SK-N-SH (cell line): ENCODE data around the gene JPH3. TPM values are rescaled to one million over a fixed set of nuclear protein-coding genes. Genes with fewer than 3 reads are reported as not detected.

Experiments used
- CTCF ChIA-PET: fragments of 300-600, 350-600 bp; formaldehyde crosslinking; extraction: SDS; loops from one replicate; lab custom pipeline; 2021; lab: Yijun Ruan, JAX
- POLR2A ChIA-PET: fragments of 350-600 bp; sonication (Branson Sonifier 250); formaldehyde crosslinking; extraction: SDS; loops from one replicate; lab custom pipeline; 2020; ENCODE audit warnings: antibody characterized with exemption, inconsistent platforms; lab: Yijun Ruan, JAX
- DNase-seq: peaks from one replicate; pipeline ENCODE4 v3.0.0; 2012
- H2AFZ ChIP-seq: fragments of 200-600 bp; sonication (generic); 2 replicates; pipeline ENCODE4 v1.8.1; 2016; ENCODE audit warnings: antibody characterized with exemption, mild to moderate bottlenecking, low read depth
- H3F3A ChIP-seq: fragments of 200-600 bp; sonication (generic); replicated peaks from 2 replicates; pipeline ENCODE3; 2016; ENCODE audit warnings: antibody characterized with exemption, mild to moderate bottlenecking; ENCODE audit not compliant: insufficient read depth
- H3K27ac ChIP-seq, 2 experiments: fragments of 200-500 bp in 1 of 2; fragments of 200-600 bp in 1 of 2; sonication (Bioruptor generic) in 1 of 2; sonication (generic), shearing (Covaris generic) in 1 of 2; 2 replicates each; pipeline versions ENCODE4 v1.5.1 to v1.6.1; 2014 to 2016; ENCODE audit warnings: low read depth in 2 of 2, inconsistent platforms in 1 of 2, low read length in 1 of 2, mild to moderate bottlenecking in 1 of 2, mixed read lengths in 1 of 2
- H3K27me3 ChIP-seq: fragments of 200-600 bp; sonication (generic), shearing (Covaris generic); 2 replicates; pipeline ENCODE4 v1.6.1; 2016; ENCODE audit warnings: mixed run types; ENCODE audit not compliant: insufficient read depth
- H3K36me3 ChIP-seq, 2 experiments: fragments of 200-500 bp in 1 of 2; fragments of 200-600 bp in 1 of 2; sonication (Bioruptor generic) in 1 of 2; sonication (generic) in 1 of 2; replicated peaks in 1 of 2; 2 replicates each; pipeline versions ENCODE3 to v1.5.1; 2014 to 2016; ENCODE audit warnings: low read length in 1 of 2, mild to moderate bottlenecking in 1 of 2; ENCODE audit not compliant: insufficient read depth in 2 of 2, control insufficient read depth in 1 of 2
- H3K4me1 ChIP-seq, 2 experiments: fragments of 200-500 bp in 1 of 2; fragments of 200-600 bp in 1 of 2; sonication (Bioruptor generic) in 1 of 2; sonication (generic), shearing (Covaris generic) in 1 of 2; 2 replicates each; pipeline versions ENCODE4 v1.5.1 to v1.6.1; 2014 to 2016; ENCODE audit warnings: low read depth in 1 of 2, low read length in 1 of 2, mixed run types in 1 of 2; ENCODE audit not compliant: insufficient read depth in 2 of 2, control insufficient read depth in 1 of 2
- H3K4me2 ChIP-seq: fragments of 200-600 bp; sonication (generic), shearing (Covaris generic); 2 replicates; pipeline ENCODE4 v1.6.1; 2017; ENCODE audit warnings: mixed run types
- H3K4me3 ChIP-seq, 2 experiments: fragments of 200-500 bp in 1 of 2; fragments of 200-600 bp in 1 of 2; sonication (Bioruptor generic) in 1 of 2; sonication (generic), shearing (Covaris generic) in 1 of 2; 2 replicates each; pipeline versions ENCODE4 v1.5.1 to v1.8.1; 2014 to 2016; ENCODE audit warnings: low read depth in 2 of 2, inconsistent platforms in 1 of 2, low read length in 1 of 2, mild to moderate bottlenecking in 1 of 2, mixed read lengths in 1 of 2, moderate library complexity in 1 of 2
- H3K79me2 ChIP-seq: fragments of 200-600 bp; sonication (generic); 2 replicates; pipeline ENCODE4 v1.8.1; 2017; ENCODE audit warnings: mild to moderate bottlenecking; ENCODE audit not compliant: insufficient read depth
- H3K9ac ChIP-seq: fragments of 200-600 bp; sonication (generic); 2 replicates; pipeline ENCODE4 v1.6.1; 2017; ENCODE audit warnings: mixed run types
- H3K9me2 ChIP-seq: fragments of 200-600 bp; sonication (generic); 2 replicates; pipeline ENCODE4 v1.6.1; 2017; ENCODE audit warnings: mixed run types
- H3K9me3 ChIP-seq: fragments of 200-600 bp; sonication (generic); 2 replicates; pipeline ENCODE4 v1.6.1; 2017; ENCODE audit warnings: mixed run types, mild to moderate bottlenecking, moderate library complexity
- H4K20me1 ChIP-seq: fragments of 200-600 bp; sonication (generic); 2 replicates; pipeline ENCODE4 v1.6.1; 2017; ENCODE audit warnings: mild to moderate bottlenecking, mixed run types; ENCODE audit not compliant: insufficient read depth
- CHD2 ChIP-seq: fragments of 150-350 bp; IDR thresholded peaks from 2 replicates; pipeline ENCODE4 v1.6.1; 2018; ENCODE audit warnings: low read length; ENCODE audit not compliant: partially characterized antibody
- CTCF ChIP-seq: fragments of 200-600 bp; sonication (generic); IDR thresholded peaks from 2 replicates; pipeline ENCODE4 v1.6.1; 2017; ENCODE audit warnings: antibody characterized with exemption, mild to moderate bottlenecking, moderate library complexity
- FOSL2 ChIP-seq: IDR thresholded peaks from 2 replicates; pipeline ENCODE4 v1.4.0; 2012; ENCODE audit warnings: low read depth, mild to moderate bottlenecking, moderate library complexity, borderline replicate concordance
- FOXM1 ChIP-seq: IDR thresholded peaks from 2 replicates; pipeline ENCODE4 v1.4.0; 2012; ENCODE audit warnings: low read depth, mild to moderate bottlenecking
- GABPA ChIP-seq: IDR thresholded peaks from 2 replicates; pipeline ENCODE4 v1.4.0; 2012; ENCODE audit warnings: low read depth, mild to moderate bottlenecking
- GATA2 ChIP-seq: sonication (generic); formaldehyde crosslinking; IDR thresholded peaks from 2 replicates; pipeline ENCODE4 v1.5.0; 2020; ENCODE audit warnings: mild to moderate bottlenecking, missing genetic modification reagents
- IRF3 ChIP-seq: fragments of 150-350 bp; IDR thresholded peaks from 2 replicates; pipeline ENCODE4 v1.6.1; 2016; ENCODE audit warnings: mild to moderate bottlenecking, low read depth, low read length
- JUND ChIP-seq: IDR thresholded peaks from 2 replicates; pipeline ENCODE4 v1.4.0; 2012
- MEF2A ChIP-seq: IDR thresholded peaks from 2 replicates; pipeline ENCODE4 v1.4.0; 2012; ENCODE audit warnings: low read depth, borderline replicate concordance
- NRF1 ChIP-seq: IDR thresholded peaks from 2 replicates; pipeline ENCODE4 v1.6.1; 2012; ENCODE audit warnings: low read depth, mild to moderate bottlenecking, low read length
- RAD21 ChIP-seq: IDR thresholded peaks from 2 replicates; pipeline ENCODE4 v1.6.1; 2012; ENCODE audit warnings: mild to moderate bottlenecking, low read length
- REST ChIP-seq: IDR thresholded peaks from 2 replicates; pipeline ENCODE4 v1.6.1; 2012; ENCODE audit warnings: mild to moderate bottlenecking, low read depth, low read length, moderate library complexity
- RXRA ChIP-seq: IDR thresholded peaks from 2 replicates; pipeline ENCODE4 v1.4.0; 2012; ENCODE audit warnings: low read depth, mild to moderate bottlenecking, borderline replicate concordance
- SMC3 ChIP-seq: IDR thresholded peaks from 2 replicates; pipeline ENCODE4 v1.6.1; 2012; ENCODE audit warnings: low read depth, low read length, improper control_type of control experiment
- TEAD4 ChIP-seq: IDR thresholded peaks from 2 replicates; pipeline ENCODE4 v1.4.0; 2012; ENCODE audit warnings: mild to moderate bottlenecking, borderline replicate concordance; ENCODE audit not compliant: insufficient read depth
- USF2 ChIP-seq: fragments of 150-350 bp; IDR thresholded peaks from 2 replicates; pipeline ENCODE4 v1.6.1; 2017; ENCODE audit warnings: antibody characterized with exemption, low read length, low read depth, borderline replicate concordance
- YY1 ChIP-seq: IDR thresholded peaks from 2 replicates; pipeline ENCODE4 v1.4.0; 2012; ENCODE audit warnings: low read depth, mild to moderate bottlenecking
- WGBS: methylation state at CpG from one replicate; pipeline ENCODE4 v1.1.6; 2017; ENCODE audit warnings: low lambda C conversion rate; 5-methylcytosine and 5-hydroxymethylcytosine counted together
- polyA plus RNA-seq, 3 experiments: library from polyadenylated mRNA; depleted of rRNA; stranded (reverse); fragments of >200 nt; gene quantifications; 2 replicates each; pipeline ENCODE4 v1.2.3, GENCODE V29; 2012

Gene JPH3
- polyA plus RNA-seq, 1 of the 3 experiments (the other 2 are of a cell fraction): 0.25 TPM

GRCh38 chr16:87607223-87607622, 4.9 kb downstream of the JPH3 start:
- H3K4me1 ChIP-seq: peaks cover 0 to 20% of the 10 kb centered on the region in 2 experiments; a peak in 1 of 4 replicates
- no peak for DNase-seq
- H3K27ac ChIP-seq: no peak overlapping the region
- no peaks in the 10 kb centered on the region for H3K36me3 ChIP-seq
- H2AFZ ChIP-seq: no peak overlapping the region
- ChIA-PET POLR2A (no interaction called here), CTCF (interaction anchor here (1.3 to 1.7 kb wide), 2 partner anchors 18 to 29 kb away, joined by 4 to 9 read pairs; no protein-coding TSS in a partner anchor)
- no peaks in the 10 kb centered on the region for H3K9me3 ChIP-seq
- TF ChIP-seq CTCF (no peak), YY1 (no peak), CHD2 (no peak), USF2 (no peak), GABPA (no peak), FOSL2 (no peak), NRF1 (no peak), RAD21 (no peak), RXRA (no peak), TEAD4 (no peak), SMC3 (no peak), MEF2A (no peak), GATA2 (CRISPR knock-in tag) (no peak)
- no peak overlapping the region for H3K4me2 ChIP-seq
- no peak overlapping the region for H3K9ac ChIP-seq
- WGBS: 66% methylated on average over 16 of the region's 19 CpGs
- H3K4me3 ChIP-seq: no peak overlapping the region
- no peaks in the 10 kb centered on the region for H3K9me2 ChIP-seq
- H3F3A ChIP-seq: no peaks in the 10 kb centered on the region
- H3K27me3 ChIP-seq: peaks cover 48% of the 10 kb centered on the region
- H3K79me2 ChIP-seq: no peaks in the 10 kb centered on the region
- H4K20me1 ChIP-seq: no peaks in the 10 kb centered on the region

GRCh38 chr16:87607871-87608270, 5.6 kb downstream of the JPH3 start:
- Histone ChIP-seq H3K27me3 (peaks cover 46% of the 10 kb centered on the region), H3K9me3 (no peaks in the 10 kb centered on the region), H3K9me2 (no peaks in the 10 kb centered on the region), H3F3A (no peaks in the 10 kb centered on the region), H3K36me3 (no peaks in the 10 kb centered on the region), H3K4me1 (peaks cover 0 to 20% of the 10 kb centered on the region in 2 experiments; a peak in 1 of 4 replicates), H4K20me1 (no peaks in the 10 kb centered on the region), H3K79me2 (no peaks in the 10 kb centered on the region), H3K9ac (no peak overlapping the region), H3K4me3 (no peak overlapping the region), H2AFZ (no peak overlapping the region), H3K27ac (no peak overlapping the region), H3K4me2 (no peak overlapping the region)
- TF ChIP-seq CTCF (no peak), FOXM1 (no peak), RXRA (no peak), IRF3 (no peak), JUND (no peak), REST (no peak)
- DNase-seq: no peak
- WGBS: 81% methylated on average over 11 of the region's 13 CpGs
- CTCF ChIA-PET: interaction anchor here (0.7 to 1.7 kb wide), 3 partner anchors 19 to 29 kb away, joined by 3 to 9 read pairs (median 4); no protein-coding TSS in a partner anchor
- POLR2A ChIA-PET: no interaction called here
